ENCODE measurements around the gene ZNF397.
"Not testable (repeated sequence)": the region's sequence is repeated elsewhere in the genome, so short reads cannot be mapped to it uniquely, and the experiment has no call there.

GRCh38 chr18:35219331-35219730 lies 21.5 kb upstream of the ZNF397 start:
- TF ChIP-seq, protein P1, sequence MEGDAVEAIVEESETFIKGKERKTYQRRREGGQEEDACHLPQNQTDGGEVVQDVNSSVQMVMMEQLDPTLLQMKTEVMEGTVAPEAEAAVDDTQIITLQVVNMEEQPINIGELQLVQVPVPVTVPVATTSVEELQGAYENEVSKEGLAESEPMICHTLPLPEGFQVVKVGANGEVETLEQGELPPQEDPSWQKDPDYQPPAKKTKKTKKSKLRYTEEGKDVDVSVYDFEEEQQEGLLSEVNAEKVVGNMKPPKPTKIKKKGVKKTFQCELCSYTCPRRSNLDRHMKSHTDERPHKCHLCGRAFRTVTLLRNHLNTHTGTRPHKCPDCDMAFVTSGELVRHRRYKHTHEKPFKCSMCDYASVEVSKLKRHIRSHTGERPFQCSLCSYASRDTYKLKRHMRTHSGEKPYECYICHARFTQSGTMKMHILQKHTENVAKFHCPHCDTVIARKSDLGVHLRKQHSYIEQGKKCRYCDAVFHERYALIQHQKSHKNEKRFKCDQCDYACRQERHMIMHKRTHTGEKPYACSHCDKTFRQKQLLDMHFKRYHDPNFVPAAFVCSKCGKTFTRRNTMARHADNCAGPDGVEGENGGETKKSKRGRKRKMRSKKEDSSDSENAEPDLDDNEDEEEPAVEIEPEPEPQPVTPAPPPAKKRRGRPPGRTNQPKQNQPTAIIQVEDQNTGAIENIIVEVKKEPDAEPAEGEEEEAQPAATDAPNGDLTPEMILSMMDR (IDR thresholded peaks at IDR 0.05; ENCODE audit: extremely low read depth in 1 of 2, insufficient read depth in 1 of 2, low read depth in 1 of 2, low read length in 2 of 2): not testable (repeated sequence)
- TF ChIP-seq POLR2AphosphoS5 (IDR thresholded peaks at IDR 0.05; ENCODE audit: insufficient read depth, low read depth, low read length); POLR2A (IDR thresholded peaks at IDR 0.05; ENCODE audit: low read depth, low read length); EZH2 (IDR thresholded peaks at IDR 0.05; ENCODE audit: borderline replicate concordance, low read depth, low read length, severe bottlenecking); MAX (IDR thresholded peaks at IDR 0.05; ENCODE audit: insufficient read depth, insufficient read length); MYC (IDR thresholded peaks at IDR 0.05; ENCODE audit: low read depth, low read length); FOS (IDR thresholded peaks at IDR 0.05; ENCODE audit: borderline replicate concordance, insufficient read depth, low read length); JUN (IDR thresholded peaks at IDR 0.05; ENCODE audit: borderline replicate concordance, insufficient read depth, insufficient read length, low read depth): not testable (repeated sequence)

Measured in endothelial cell of umbilical vein (primary cell).